Fibroblast of upper back skin (primary cell): ENCODE results near the gene TMEM132C.

ENCODE experiments used
- DNase-seq: peaks from one replicate; pipeline ENCODE4 v3.0.0-alpha.2; 2013

Gene TMEM132C

GRCh38 chr12:128619263-128619662 lies 352.3 kb downstream of the TMEM132C start:
- no peak for DNase-seq

- no peak for DNase-seq
Measured at GRCh38 chr12:128621304-128621703, 354.3 kb downstream of the TMEM132C start.

GRCh38 chr12:128623748-128624147 lies 356.8 kb downstream of the TMEM132C start:
- no peak for DNase-seq

- DNase-seq, result no peak
Measured at GRCh38 chr12:128626808-128627320, 359.9 kb downstream of the TMEM132C start.

- DNase-seq, result no peak
Measured at GRCh38 chr12:128627659-128628058, 360.7 kb downstream of the TMEM132C start.

- no peak for DNase-seq
Measured at GRCh38 chr12:128629979-128630378, 363.0 kb downstream of the TMEM132C start.

- DNase-seq, result no peak
Measured at GRCh38 chr12:128637642-128638606, 371.0 kb downstream of the TMEM132C start.

GRCh38 chr12:128639089-128639488 lies 372.1 kb downstream of the TMEM132C start:
- no peak for DNase-seq

GRCh38 chr12:128643155-128643554 lies 376.2 kb downstream of the TMEM132C start:
- no peak for DNase-seq

GRCh38 chr12:128644664-128645296 lies 377.8 kb downstream of the TMEM132C start:
- no peak for DNase-seq

- DNase-seq, result no peak
Measured at GRCh38 chr12:128649902-128650301, 382.9 kb downstream of the TMEM132C start.

GRCh38 chr12:128652136-128652751 lies 385.3 kb downstream of the TMEM132C start:
- DNase-seq, result no peak

- DNase-seq, result no peak
Measured at GRCh38 chr12:128654468-128654867, 387.5 kb downstream of the TMEM132C start.

GRCh38 chr12:128657378-128657777 lies 390.4 kb downstream of the TMEM132C start:
- no peak for DNase-seq

GRCh38 chr12:128660532-128661225 lies 393.7 kb downstream of the TMEM132C start:
- no peak for DNase-seq

- no peak for DNase-seq
Measured at GRCh38 chr12:128661226-128661569, 394.2 kb downstream of the TMEM132C start.

GRCh38 chr12:128662101-128662500 lies 395.1 kb downstream of the TMEM132C start:
- no peak for DNase-seq

- DNase-seq, result no peak
Measured at GRCh38 chr12:128664501-128664900, 397.5 kb downstream of the TMEM132C start.

- no peak for DNase-seq
Measured at GRCh38 chr12:128667193-128667592, 400.2 kb downstream of the TMEM132C start.

GRCh38 chr12:128671528-128672042 lies 404.6 kb downstream of the TMEM132C start:
- no peak for DNase-seq

GRCh38 chr12:128672428-128672827 lies 405.5 kb downstream of the TMEM132C start:
- DNase-seq, result no peak

- DNase-seq, result no peak
Measured at GRCh38 chr12:128672893-128673292, 405.9 kb downstream of the TMEM132C start.

GRCh38 chr12:128675576-128675975 lies 408.6 kb downstream of the TMEM132C start:
- DNase-seq, result no peak
